ENCODE measurements around the gene KLHL36.

Gene KLHL36

DNA sequence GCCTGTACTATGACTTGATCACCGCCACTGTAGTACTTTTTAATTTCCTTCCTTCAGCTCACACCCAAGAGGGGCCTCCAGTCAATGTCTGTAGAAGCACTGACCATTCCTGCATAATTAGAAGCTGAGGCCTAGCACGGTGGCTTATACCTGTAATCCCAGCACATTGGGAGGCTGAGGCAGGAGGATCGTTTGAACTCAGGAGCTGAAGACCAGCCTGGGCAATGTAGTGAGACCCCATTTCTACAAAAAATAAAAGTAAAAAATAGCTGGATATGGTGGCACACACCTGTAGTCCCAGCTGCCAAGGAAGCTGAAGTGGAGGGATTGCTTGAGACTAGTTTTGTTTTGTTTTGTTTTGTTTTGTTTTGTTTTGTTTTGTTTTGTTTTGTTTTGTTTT lies 5.9 kb downstream of the KLHL36 start:
- no peak overlapping the region for H3K4me3 ChIP-seq (replicated peaks in 1 of 2; ENCODE audit: low read depth in 2 of 2, low read length in 2 of 2)
- no peak for DNase-seq (ENCODE audit: low read depth in 2 of 2)

DNA sequence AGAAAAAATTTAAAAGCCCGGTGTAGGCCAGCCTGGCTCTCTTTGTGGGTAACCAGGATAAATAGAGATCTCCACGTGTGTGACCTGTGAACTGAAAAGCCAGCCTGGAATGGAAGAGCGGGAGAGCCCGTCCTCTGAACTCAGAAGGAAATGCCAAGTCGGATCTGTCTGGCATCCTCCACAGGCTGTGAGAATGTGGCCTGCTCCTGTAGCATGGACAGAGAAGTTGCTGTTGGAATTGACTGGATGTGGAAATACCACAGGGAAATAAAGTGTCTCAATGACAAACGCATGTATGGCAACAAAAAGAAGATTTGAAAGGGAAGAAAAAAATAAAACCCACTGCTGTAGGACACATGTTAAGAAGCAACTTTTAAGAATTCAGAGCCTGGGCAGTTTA lies 6.7 kb downstream of the KLHL36 start:
- no peak overlapping the region for H3K4me3 ChIP-seq (replicated peaks in 1 of 2; ENCODE audit: low read depth in 2 of 2, low read length in 2 of 2)
- TF ChIP-seq, protein P1, sequence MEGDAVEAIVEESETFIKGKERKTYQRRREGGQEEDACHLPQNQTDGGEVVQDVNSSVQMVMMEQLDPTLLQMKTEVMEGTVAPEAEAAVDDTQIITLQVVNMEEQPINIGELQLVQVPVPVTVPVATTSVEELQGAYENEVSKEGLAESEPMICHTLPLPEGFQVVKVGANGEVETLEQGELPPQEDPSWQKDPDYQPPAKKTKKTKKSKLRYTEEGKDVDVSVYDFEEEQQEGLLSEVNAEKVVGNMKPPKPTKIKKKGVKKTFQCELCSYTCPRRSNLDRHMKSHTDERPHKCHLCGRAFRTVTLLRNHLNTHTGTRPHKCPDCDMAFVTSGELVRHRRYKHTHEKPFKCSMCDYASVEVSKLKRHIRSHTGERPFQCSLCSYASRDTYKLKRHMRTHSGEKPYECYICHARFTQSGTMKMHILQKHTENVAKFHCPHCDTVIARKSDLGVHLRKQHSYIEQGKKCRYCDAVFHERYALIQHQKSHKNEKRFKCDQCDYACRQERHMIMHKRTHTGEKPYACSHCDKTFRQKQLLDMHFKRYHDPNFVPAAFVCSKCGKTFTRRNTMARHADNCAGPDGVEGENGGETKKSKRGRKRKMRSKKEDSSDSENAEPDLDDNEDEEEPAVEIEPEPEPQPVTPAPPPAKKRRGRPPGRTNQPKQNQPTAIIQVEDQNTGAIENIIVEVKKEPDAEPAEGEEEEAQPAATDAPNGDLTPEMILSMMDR (IDR thresholded peaks at IDR 0.05; ENCODE audit: low read depth, low read length): no peak
- no peak for DNase-seq (ENCODE audit: low read depth in 2 of 2)

More for the DNA sequence above, 5.9 kb downstream of the KLHL36 start:
- TF ChIP-seq, protein P1 (IDR thresholded peaks at IDR 0.05; ENCODE audit: low read depth, low read length): no peak

DNA sequence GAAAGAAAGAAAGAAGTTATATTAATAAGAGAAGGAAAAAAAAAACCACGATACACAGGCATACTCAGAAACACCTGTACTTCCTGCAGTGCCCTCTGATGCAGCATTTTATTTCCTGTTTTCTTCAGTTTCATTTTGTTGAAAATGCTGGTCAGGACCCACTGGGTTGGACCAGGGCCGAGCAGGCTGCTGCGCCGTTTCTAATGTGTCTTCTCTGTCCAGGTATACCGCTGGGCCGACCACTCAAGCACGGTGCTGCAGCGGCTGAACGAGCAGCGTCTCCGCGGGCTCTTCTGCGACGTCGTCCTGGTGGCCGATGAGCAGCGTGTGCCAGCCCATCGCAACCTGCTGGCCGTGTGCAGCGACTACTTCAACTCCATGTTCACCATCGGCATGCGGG lies 8.3 kb downstream of the KLHL36 start:
- no peak for DNase-seq (ENCODE audit: low read depth in 2 of 2)
- no peak overlapping the region for H3K4me3 ChIP-seq (replicated peaks in 1 of 2; ENCODE audit: low read depth in 2 of 2, low read length in 2 of 2)

DNA sequence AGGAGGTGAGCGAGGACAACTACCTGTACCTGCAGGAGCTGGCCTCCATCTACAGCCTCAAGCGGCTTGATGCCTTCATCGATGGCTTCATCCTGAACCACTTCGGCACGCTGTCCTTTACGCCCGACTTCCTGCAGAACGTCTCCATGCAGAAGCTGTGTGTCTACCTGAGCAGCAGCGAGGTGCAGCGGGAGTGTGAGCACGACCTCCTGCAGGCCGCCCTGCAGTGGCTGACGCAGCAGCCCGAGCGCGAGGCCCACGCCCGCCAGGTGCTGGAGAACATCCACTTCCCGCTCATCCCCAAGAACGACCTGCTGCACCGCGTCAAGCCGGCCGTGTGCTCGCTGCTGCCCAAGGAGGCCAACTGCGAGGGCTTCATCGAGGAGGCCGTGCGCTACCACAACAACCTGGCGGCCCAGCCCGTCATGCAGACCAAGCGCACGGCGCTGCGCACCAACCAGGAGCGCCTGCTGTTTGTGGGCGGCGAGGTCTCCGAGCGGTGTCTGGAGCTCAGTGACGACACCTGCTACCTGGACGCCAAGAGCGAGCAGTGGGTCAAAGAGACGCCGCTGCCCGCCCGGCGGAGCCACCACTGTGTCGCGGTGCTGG lies 9.0 kb downstream of the KLHL36 start:
- TF ChIP-seq, protein P1 (IDR thresholded peaks at IDR 0.05; ENCODE audit: low read depth, low read length): no peak
- DNase-seq (ENCODE audit: low read depth in 2 of 2): no peak
- no peak overlapping the region for H3K4me3 ChIP-seq (replicated peaks in 1 of 2; ENCODE audit: low read depth in 2 of 2, low read length in 2 of 2)

More for the DNA sequence above, 8.3 kb downstream of the KLHL36 start:
- TF ChIP-seq, protein P1 (IDR thresholded peaks at IDR 0.05; ENCODE audit: low read depth, low read length): no peak

DNA sequence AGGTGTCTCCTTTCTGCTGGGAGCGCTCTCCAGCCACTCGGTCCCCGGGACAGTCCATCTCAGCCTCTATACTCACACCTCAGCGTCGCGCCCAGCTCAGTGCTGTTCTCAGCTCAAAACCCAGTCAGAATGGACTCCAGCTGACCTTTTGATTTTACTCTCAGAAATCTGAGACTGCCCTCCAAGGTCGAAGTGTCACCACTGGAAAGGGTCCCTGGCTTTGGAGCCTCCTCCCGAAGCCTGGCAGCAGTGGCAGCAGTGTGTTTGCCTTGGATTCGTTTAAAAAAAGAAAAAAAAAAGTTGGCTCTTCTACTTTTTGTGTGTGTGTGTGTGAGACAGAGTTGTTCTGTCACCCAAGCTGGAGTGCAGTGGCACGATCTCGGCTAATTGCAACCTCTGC lies 10.4 kb downstream of the KLHL36 start:
- TF ChIP-seq, protein P1 (IDR thresholded peaks at IDR 0.05; ENCODE audit: low read depth, low read length): no peak

DNA sequence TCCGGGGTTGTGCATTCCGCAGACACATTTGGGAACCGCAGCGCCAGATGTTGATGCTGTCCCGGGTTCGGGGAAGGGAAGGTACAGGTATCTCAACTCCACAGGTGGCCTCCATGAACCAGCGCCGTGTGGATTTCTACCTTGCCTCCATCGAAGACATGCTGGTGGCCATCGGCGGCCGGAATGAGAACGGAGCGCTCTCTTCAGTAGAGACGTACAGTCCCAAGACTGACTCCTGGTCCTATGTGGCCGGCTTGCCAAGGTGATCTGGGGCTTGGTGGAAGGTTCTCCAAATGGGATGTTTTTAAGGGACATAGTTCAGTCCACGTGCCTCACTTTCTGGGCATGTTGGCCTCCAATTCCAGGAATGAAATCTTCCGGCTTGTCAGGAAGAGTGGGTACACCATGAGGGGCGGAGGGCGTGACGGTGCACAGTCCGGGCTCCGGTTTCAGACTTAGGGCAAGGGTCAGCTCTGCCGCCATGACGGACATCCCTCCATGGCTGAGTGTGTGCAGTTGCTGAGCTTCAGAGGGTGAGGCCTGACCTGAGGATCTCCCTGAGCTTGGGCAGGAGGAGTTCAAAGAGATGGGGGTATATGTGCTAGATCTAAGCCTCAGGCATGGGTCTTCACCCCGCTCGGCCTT lies 11.5 kb downstream of the KLHL36 start:
- DNase-seq (ENCODE audit: low read depth in 2 of 2): no peak
- TF ChIP-seq, protein P1 (IDR thresholded peaks at IDR 0.05; ENCODE audit: low read depth, low read length): no peak
- no peak overlapping the region for H3K4me3 ChIP-seq (replicated peaks in 1 of 2; ENCODE audit: low read depth in 2 of 2, low read length in 2 of 2)

More for the DNA sequence above, 10.4 kb downstream of the KLHL36 start:
- H3K4me3 ChIP-seq (replicated peaks in 1 of 2; ENCODE audit: low read depth in 2 of 2, low read length in 2 of 2): no peak overlapping the region
- no peak for DNase-seq (ENCODE audit: low read depth in 2 of 2)

Measured in cardiac fibroblast (primary cell).